ENCODE data around the gene INTS7.
"Not testable (repeated sequence)": the region's sequence is repeated elsewhere in the genome, so short reads cannot be mapped to it uniquely, and the experiment has no call there.

INTS7 gene

GRCh38 chr1:211937422-211937821 lies 97.9 kb downstream of the INTS7 start:
- in situ Hi-C loops (cut with HindIII; ENCODE audit: low sequenced_read_pairs) = not testable (repeated sequence)

DNA sequence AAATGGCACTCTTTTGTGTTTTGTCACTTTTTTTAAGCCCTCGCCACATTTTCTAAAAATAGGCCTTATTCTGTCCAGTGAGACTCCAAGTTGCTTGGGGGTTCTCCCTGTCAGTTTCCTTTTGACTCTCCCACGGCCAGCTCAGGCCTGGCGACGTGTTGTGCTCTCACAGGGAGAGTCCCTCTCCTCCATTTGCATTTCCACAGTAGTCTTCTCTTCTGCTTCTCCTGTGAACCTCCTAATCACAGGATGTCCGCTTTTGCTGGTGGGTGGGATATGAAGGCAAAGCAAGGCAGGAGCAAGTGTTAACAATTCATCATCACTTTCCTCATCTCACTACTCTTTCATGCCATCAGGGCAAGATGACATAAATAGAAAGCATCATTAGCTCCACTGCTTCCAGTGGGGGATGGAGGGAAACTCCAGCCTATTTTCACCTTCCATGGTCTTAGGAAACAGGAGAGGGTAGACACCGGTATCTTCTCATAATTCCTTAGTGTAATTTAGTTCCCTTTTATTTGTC lies 99.8 kb downstream of the INTS7 start:
- in situ Hi-C loops (cut with HindIII; ENCODE audit: low sequenced_read_pairs) = no loop called here

DNA sequence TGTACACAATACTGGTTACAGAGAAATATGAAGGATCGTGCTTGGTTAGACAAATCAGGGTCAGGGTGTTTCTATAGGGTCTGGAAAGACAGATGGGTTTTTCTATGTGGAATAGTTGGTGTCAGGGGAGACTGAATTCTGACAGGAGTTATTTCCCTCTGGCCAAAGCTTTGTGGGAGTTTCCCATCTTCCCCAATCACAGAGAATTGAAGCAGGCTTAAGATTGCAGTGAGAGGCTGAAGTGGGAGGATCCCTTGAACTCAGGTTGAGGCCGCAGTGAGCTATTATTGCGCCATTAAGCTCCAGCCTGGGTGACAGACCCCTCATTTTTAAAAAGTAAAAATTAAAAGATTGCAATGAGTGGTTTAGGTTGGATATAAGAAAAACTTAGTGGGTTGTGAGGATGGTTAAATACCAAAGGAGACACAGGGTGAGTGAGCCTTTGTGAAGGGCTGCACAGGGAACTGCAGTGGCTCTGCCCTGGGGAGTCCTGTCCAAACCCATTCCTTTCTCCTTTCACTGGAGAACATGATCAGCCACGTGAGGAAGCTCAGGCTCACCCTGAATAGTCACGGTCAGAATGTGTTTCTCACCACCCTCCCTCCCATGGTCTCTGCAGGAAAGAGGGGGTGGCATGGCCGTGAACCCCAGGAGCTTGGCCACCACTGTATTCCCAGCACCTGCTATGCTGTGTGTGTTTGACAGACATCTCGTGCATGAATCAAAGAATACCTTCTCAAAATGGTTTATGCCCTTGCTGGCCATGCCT lies 101.2 kb downstream of the INTS7 start:
- in situ Hi-C loops (cut with HindIII; ENCODE audit: low sequenced_read_pairs) = no loop called here

DNA sequence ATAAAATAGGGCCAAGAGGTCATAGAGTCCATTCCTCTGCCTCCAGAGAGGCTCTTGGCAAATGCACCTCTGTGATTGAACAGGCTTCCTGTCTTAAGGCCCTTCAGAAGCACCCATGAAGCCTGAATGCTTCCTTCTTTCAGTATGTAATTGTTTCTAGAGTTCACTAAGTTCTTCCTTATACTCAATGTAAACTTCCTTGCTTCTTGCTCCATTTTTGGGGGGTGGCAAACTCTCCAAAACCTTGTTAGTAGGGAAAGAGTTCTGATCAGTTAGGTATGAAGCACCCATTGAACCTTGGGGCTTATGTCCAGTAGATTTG lies 102.5 kb downstream of the INTS7 start:
- in situ Hi-C loops (cut with HindIII; ENCODE audit: low sequenced_read_pairs) = no loop called here

DNA sequence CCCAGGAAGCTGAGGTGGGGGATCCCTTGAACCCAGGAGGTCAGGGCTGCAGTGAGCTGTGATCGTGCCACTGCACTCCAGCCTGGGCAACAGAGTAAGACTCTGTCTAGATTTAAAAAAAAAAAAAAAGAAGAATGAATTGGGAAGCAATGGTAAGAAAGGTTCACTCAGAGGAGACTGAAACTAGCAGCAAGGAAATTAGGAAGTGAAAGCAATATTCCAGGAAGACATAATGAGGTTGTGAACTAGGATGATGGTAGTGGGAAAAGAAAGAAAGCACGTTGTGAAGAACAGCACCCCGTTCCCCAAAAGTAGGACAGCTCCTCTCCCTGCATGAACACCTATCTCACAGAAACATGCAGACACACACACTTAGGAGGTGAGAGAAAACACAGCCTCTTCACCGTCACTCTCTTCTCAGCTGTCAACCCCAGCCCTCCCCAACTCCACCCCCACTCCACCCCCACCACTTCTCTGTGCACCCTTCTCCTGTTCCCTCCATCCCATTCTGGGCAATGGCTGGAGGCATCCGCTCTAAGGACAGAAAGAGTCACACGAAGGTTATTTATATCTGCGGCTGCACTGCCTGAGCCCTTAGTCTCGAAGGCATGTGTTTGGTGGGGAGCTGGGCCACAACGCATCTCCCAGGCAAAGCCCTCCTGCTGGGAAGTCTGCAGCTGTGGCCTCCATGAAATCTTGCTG lies 103.0 kb downstream of the INTS7 start:
- in situ Hi-C loops (cut with HindIII; ENCODE audit: low sequenced_read_pairs) = no loop called here

GRCh38 chr1:211929683-211930082 lies 105.7 kb downstream of the INTS7 start:
- in situ Hi-C loops (cut with HindIII; ENCODE audit: low sequenced_read_pairs) = no loop called here

- in situ Hi-C loops (cut with HindIII; ENCODE audit: low sequenced_read_pairs) = no loop called here
These were observed 106.2 kb downstream of the INTS7 start for GRCh38 chr1:211928993-211929637.

GRCh38 chr1:211928290-211928801 lies 107.0 kb downstream of the INTS7 start:
- in situ Hi-C loops (cut with HindIII; ENCODE audit: low sequenced_read_pairs) = no loop called here

- in situ Hi-C loops (cut with HindIII; ENCODE audit: low sequenced_read_pairs) = no loop called here
These were observed 110.3 kb downstream of the INTS7 start for GRCh38 chr1:211925016-211925415.

- in situ Hi-C loops (cut with HindIII; ENCODE audit: low sequenced_read_pairs) = no loop called here
These were observed 111.1 kb downstream of the INTS7 start for GRCh38 chr1:211924256-211924655.

DNA sequence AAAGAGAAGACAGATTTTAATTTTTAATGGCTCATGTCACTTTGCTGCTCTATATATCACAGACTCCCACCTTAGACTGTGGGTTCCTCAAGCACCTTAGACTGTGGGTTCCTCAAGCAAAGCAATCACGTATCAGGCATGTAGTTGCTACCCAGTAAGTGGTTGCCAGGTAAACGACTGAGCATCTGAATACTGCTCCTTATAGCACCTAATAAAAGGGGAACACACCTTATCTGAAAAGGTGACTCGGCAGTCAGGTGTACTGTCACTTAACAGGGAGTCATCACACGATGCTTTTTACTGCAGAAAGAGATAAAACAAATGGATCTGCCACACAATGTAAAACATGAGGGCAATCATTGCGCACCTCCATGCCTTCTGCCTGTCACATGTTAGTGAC lies 112.3 kb downstream of the INTS7 start:
- in situ Hi-C loops (cut with HindIII; ENCODE audit: low sequenced_read_pairs) = no loop called here

DNA sequence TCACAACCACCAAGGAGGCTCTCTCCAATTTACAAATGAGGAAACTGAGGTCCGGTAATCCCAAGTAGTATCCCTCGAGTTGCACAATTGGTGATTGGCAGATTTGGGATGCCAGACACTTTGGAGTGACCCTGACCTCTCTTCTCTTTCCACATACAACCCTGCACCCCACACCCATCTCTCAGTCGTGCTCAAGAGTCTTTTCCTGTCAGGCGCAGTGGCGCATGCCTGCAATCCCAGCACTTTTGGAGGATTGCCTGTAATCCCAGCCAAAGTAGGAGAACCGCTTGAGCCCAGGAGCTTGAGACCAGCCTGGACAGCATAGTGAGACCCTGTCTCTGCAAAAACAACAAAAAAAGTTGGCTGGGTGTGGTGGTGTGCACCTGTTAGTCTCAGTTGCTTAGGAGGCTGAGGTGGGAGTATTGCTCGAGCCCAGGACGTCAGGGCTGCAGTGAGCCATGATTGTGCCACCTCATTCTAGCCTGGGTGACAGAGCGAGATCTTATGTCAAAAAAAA lies 113.7 kb downstream of the INTS7 start:
- in situ Hi-C loops (cut with HindIII; ENCODE audit: low sequenced_read_pairs) = no loop called here

GRCh38 chr1:211920602-211921226 lies 114.6 kb downstream of the INTS7 start:
- in situ Hi-C loops (cut with HindIII; ENCODE audit: low sequenced_read_pairs) = no loop called here

- in situ Hi-C loops (cut with HindIII; ENCODE audit: low sequenced_read_pairs) = no loop called here
These were observed 115.2 kb downstream of the INTS7 start for GRCh38 chr1:211920141-211920572.

GRCh38 chr1:211918843-211919414 lies 116.4 kb downstream of the INTS7 start:
- in situ Hi-C loops (cut with HindIII; ENCODE audit: low sequenced_read_pairs) = no loop called here

DNA sequence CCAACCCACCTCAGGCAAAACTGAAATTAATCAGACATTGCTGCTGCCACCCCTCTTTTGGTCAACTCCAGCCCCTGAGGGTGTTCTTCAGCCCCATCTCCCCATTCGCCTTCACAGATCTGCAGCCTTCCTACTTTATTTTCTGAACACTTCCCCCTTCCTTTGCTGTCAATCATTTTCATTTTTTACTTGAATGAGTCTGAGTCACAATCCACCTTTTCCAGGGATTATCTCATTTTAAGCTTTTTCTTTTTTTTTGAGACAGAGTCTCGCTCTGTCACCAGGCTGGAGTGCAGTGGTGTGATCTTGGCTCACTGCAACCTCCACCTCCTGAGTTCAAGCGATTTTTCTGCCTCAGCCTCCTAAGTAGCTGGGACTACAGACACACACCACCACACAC lies 118.9 kb downstream of the INTS7 start:
- in situ Hi-C loops (cut with HindIII; ENCODE audit: low sequenced_read_pairs) = not testable (repeated sequence)

- in situ Hi-C loops (cut with HindIII; ENCODE audit: low sequenced_read_pairs) = no loop called here
These were observed 119.4 kb downstream of the INTS7 start for GRCh38 chr1:211915924-211916323.

DNA sequence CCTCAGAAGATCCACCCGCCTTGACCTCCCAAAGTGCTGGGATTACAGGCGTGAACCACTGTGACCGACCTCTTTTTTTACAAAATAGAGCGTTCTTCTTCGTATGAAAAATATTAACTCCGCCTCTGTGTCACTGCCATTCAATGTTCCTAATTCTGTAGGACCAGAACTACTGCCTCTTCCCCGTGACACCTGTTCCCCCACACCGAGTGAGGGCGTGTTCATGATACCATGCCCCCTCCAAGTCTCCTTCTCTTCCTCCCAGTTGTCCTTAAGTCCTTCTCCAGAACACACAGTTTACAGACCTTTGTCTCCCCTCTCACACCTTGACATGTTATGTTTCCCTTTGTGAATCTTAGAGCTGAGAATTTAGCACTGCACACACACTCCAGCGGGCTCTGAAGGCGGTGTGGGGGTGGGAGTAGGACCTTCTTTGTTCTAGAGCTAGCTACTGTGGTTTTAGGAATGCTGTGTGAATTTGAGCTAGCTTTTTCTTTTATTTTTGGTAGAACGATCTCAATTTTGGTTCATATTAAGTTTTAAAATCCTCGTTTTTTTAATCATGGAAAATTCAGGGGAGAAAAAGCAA lies 122.4 kb downstream of the INTS7 start:
- in situ Hi-C loops (cut with HindIII; ENCODE audit: low sequenced_read_pairs) = no loop called here

DNA sequence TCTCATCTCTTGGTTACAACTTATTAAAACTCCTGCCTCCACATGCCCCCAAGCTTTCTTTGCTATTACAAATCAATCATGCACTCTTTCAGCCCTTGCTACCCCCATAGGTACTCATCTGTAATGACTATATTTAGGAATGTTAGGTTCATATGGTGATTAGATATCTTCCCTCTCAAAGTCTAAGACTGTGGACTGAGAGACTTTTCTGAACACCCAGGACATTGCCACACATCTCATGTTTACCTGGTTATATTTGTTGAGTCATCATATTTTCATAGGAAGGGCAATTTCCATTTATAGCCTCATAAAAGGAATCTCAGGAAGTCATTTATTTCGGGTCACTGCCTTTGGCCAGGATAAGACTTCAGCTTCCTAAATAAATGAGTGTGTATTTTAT lies 123.3 kb downstream of the INTS7 start:
- in situ Hi-C loops (cut with HindIII; ENCODE audit: low sequenced_read_pairs) = no loop called here

- in situ Hi-C loops (cut with HindIII; ENCODE audit: low sequenced_read_pairs) = no loop called here
These were observed 124.4 kb downstream of the INTS7 start for GRCh38 chr1:211910913-211911485.

Measured in DLD1 (cell line).